Esophagus mucosa (tissue), 1 donor: ENCODE data around the gene TRPV5. TPM values are rescaled to one million over a fixed set of nuclear protein-coding genes. Genes with fewer than 3 reads are reported as not detected.
A peak's percentile ranks its signal among the peaks of the same experiment; 100 is the strongest.
"Not testable (repeated sequence)": the region's sequence is repeated elsewhere in the genome, so short reads cannot be mapped to it uniquely, and the experiment has no call there.

Source experiments
- ATAC-seq: fragments of 200-7000 bp; cut with Tn5 transposase; one replicate; pipeline ENCODE4 v1.9.1; 2020
- total RNA-seq: library from RNA; stranded (reverse); gene quantifications from one replicate; pipeline ENCODE4 v1.2.4, GENCODE V29; 2023
- donor health status: DM: yes; HTN: yes; CAD: no.

The TRPV5 gene
- total RNA-seq: not detected

DNA sequence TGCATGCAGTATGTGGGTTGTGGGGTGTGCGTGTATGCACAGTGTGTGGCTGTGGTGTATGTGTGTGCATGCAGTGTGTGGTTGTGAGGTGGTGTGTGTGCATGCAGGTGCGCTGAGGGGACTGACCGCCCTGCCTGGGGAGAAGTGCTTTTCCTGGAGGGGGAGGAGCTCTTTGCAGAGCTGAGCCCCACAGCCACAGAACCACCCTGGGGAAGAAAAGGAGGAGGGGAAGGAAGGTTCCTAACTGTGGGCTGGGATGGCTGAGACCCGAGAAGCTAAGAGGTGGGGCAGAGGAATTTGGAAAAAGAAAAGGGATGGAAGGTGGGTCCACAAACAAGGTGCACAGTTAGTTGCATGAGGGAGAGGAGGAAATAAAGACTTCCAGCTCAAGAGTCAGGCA is at the start of gene TRPV5:
Gene TRPV5, minus strand, starts transcription at position 123 of the 400 bp plus-strand sequence. CDS start 287 bp downstream, outside the sequence.
- ATAC-seq: no peak

DNA sequence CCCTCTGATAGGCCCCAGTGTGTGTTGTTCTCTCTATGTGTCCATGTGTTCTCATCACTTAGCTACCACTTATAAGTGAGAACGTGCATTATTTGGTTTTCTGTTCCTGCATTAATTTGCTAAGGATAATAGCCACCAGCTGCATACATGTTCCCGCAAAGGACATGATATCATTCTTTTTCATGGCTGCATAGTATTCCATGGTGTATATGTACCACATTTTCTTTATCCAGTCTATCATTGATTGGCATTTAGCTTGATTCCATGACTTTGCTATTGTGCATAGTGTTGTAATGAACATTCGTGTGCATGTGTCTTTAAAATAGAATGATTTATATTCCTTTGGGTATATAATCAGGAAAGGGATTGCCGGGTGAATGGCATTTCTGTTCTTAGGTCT is 44.9 kb upstream of the TRPV5 start:
- ATAC-seq: not testable (repeated sequence)

DNA sequence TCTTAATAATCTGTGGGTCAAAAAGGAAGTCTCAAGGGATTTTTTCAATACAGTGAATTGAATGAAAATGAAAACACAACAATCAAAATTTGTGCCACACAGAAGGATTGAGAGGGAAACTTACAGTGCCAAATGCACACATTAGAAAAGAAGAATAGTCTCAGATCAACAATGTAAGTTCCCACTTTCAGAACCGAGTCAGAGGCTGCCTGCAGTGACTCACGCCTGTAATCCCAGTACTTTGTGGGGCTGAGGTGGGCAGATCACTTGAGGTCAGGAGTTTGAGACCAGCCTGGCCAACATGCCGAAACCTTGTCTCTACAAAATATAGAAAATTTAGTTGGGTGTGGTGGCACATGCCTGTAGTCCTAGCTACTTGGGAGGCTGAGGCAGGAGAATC is 41.1 kb upstream of the TRPV5 start:
- no peak for ATAC-seq

DNA sequence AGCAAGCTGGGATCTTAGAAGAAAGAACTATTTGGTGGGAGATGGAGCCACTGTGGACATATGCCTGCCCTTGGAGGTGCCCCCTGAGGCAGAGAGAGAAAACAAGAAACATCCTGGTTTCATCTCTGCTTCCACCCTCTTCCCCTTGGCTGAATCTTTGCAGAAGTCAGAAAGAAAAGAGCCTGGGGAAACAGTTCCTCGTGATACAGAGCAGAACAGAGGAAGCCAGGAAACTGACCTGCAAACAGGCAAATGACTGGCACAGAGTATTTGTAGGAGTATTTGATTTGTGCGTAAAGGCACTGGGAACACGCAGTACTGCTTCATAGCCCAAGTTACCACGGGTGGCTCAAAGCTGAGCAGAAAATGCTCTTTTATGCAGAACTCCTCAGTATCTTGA is 35.6 kb upstream of the TRPV5 start:
- ATAC-seq: no peak

DNA sequence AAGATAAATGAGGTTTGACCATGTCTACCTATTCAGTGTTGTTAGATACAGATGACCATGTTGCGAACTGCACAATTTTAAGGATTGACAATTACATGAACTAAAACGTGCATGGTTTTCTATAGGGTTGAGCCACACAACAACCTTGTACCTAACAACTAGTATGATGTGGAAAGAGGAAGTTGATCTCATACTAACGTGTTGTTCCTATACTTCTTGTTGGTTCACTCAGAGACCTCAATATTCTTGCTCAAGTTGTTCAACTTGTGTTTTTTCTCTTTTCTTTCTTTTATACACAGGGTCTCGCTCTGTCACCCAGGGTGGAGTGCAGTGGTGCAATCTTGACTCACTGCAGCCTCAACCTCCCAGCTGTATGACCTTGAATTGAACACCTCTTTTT is 34.7 kb upstream of the TRPV5 start:
- no peak for ATAC-seq

DNA sequence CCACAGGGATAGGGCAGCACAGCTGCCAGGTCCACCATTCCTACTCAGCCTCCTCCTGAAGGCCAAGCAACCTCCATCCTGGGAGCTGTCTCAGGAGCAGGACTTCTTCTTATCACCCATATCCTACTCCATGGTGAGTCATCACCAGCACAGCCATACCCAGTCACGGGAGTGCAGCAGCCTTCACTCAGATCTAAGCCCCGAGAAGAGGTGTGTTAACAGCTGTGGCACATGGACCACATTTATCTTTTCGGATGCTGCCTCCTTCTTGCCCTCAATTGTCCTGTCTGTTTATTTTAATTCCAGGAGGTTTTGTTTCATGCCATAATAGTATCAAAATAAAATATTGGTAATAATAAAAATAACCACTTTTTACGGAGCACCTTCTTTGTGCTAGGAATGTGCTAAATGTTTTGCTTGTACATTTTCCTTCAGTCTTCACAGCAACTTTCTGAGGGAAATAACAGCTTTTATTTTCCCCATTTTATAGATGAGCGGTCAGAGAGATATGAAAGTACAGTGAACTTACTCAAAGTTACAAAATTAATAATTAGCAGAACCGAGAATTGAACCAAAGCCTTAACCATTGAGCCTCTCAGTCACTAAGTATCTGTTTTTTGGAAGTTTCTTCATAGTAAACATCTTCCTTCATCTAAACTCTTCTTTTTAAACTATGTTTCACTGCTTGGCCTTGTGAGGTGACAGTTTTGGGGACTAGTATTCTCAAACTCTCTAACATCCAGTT is 31.1 kb upstream of the TRPV5 start:
- no peak for ATAC-seq

DNA sequence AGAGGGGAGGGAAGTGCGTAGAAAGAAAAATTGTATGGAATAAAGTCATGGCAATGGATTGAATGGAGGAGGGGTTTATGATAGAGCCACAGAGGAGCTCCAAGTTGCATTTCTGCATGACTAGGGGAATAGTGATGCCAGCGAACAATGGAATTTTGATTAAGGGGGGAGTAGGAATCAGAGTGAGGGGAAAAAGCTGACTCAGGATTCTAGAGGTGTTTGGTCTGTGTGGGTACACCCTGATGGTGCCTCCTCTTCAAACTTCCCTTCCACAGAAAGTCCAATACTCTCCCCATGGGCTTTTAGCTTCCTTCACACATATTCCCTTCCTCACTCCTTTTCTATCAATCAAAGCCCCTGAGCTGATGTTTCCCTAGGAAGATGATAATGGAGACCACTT is 30.4 kb upstream of the TRPV5 start:
- no peak for ATAC-seq

DNA sequence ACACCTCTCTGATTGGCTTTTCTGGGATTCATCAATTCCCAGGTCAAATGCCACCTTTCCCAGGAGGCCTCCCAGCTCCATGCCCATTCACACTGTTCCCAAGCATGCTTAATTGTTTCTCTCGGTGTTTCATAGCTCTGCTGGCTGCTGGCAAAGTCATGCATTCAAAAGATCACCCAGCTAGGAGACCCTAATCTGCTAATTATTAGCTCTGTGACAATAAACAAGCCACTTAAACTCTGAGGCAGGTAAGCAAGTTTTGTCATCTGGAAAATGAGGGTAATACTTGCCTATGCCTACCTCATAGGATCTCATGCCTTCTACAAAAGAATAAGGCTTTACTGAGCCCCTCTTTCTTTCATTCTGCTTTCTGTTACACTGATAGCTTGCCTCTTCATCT is 29.4 kb upstream of the TRPV5 start:
- no peak for ATAC-seq

DNA sequence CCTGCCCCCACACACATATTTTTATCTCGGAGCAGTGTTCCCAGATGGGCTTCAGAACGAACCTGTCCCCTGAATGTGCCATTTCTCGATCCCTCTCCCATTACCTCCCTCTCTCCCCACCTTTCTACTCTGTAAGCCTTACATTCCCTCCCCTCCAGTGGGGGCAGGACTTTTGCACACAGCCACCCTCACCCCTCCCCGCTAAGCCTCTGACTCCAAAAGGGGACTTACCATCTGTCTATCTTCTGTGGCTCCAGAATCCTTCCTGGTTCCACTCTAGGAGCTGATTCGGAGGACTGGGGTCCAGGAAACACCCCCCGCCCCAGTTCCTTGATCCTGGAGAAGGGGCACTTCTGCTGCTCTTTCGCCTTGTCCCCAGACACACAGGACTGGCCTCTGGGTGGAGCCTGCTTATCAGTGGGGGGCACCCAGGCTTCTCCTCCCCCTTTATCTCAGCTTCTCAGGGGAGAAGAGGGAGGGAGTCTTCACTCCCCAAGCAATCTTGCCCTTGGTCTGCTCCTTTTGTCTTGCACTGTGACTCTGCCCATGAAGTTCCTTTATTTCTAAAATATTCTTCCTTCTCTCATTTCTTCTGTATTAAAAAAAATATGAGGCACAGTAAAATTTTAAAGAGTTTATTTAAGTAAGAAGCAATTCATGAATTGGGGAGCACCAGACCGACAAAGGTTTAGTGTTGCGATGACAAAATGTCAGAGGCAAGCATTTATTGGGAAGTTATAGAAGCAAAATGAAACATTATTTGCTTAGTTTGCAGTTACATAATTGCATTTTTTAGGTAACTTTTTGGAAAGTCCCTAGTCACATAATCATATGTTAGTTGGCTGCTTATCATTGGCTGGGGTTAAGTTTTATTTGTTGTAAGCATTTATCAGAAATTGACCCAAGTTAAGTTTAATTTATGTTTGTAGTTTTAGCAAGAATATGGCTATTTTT is 28.7 kb upstream of the TRPV5 start, which contains the start of gene KEL:
Gene KEL, minus strand, starts transcription at position 391 of the 954 bp plus-strand sequence. Its CDS starts 157 bp downstream, at position 234.
- ATAC-seq: no peak

DNA sequence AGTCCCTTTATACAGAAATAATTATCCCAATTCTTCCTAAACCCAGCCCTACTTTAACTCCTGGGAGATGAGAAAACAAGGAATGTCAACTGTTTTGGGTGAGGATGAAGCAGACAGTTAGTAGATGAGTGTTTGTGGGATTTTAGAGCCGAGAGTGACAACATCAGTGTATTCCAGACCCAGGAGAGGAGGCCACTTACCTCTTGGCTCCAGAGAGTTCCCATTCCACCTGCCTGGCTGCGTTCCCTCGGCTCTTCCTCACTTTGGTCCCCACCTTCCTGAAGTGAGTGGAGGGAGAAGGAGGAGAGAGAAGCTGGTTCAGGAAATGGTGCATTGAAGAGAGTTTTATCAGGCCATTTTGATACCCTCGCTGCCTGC is 28.0 kb upstream of the TRPV5 start:
- ATAC-seq: no peak

DNA sequence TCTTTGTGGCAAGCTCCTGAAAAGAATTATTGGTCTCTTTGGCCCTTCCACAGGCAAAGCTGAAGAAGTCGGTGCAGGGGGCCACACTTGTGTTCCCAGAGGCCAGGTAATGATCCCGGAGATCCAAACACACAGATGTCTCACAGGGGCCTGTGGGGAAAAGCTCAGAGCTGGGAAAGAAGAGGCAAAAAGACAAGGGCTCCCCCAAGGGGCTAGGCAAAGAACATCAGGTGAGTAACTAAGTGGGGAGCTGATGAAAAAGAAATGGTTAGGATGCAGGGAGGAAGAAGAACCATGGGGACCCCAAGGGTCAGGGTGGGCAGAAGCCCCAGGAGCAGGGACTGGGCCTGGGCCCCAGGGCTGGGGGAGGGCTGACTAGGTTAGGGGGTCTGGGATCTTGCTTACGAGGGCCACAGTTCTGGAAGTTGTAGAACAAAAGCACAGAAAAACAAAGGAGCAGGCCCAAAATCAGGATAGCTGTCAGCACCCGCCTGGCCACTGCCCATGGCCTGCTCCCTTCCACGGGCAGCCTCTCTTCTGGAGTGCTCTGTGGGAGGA is 27.5 kb upstream of the TRPV5 start:
- peak; percentile 29 for ATAC-seq

DNA sequence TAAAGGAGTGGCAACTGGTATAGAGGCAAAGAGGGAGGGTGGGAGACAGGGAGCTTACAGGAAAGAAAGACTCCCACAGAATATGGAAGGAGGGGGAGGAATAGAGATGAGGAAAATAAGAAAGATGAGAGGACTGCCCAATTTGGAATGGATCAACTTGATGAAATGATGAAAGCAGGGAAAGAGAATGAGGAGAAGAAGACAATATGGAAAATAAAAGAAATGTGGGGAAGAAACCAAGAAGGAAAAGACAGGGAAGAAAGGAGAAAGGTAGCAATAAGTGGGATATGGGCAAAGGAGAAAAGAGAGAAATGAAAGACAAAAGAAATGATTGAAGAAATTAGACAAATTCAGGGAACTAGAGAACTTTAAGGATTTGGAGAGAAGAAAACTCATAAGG is 25.7 kb upstream of the TRPV5 start:
- ATAC-seq: no peak

DNA sequence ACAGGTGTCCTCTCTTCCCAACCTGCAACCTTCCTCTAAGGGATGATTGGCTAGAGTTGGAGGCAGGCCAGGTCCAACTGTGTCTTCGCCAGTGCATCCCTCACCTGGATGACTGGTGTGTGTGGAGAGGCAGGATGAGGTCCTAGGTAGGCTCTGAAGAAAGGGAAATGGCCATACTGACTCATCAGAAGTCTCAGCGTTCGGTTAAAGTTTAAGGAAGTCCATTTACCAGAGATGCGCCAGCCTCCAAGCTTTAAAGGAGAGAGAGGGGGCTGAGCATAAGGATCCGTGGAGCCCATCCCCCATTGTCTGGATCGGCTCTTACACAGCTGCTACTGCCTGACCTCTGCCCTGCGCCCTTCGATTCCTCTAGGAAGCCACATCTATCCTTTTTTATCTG is 24.2 kb upstream of the TRPV5 start:
- ATAC-seq: no peak

DNA sequence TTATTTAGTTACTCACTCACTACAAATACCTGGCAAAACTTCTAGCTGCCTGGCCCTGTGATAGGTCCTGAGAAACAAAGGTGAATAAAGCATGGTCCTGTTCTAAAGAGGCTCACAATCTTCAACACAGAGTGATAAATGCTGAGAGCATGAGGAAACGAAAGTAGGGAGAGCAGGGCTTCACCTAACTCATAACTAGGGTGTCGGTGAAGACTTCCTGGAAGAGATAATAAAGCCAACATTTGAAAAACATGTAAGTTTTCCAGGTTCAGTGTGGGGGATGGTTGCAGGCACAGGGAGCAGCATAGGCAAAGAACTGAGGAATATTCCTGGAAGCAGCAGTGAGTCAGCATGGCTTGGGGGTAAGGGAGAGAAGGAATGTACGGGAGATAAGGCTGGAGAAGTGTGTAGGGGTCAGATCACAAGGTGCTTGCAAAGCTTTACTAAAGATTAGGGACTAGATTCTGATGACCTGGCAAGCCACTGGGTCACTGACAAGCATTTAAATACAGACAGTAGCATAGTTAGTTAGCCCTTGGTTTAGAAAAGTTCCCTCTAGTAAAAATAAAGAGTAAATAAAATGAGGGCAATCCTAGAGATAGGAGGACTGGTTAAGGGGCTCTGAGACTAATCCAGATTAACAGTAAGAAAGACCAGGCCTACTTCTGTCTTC is 23.5 kb upstream of the TRPV5 start:
- ATAC-seq: peak; percentile 69

DNA sequence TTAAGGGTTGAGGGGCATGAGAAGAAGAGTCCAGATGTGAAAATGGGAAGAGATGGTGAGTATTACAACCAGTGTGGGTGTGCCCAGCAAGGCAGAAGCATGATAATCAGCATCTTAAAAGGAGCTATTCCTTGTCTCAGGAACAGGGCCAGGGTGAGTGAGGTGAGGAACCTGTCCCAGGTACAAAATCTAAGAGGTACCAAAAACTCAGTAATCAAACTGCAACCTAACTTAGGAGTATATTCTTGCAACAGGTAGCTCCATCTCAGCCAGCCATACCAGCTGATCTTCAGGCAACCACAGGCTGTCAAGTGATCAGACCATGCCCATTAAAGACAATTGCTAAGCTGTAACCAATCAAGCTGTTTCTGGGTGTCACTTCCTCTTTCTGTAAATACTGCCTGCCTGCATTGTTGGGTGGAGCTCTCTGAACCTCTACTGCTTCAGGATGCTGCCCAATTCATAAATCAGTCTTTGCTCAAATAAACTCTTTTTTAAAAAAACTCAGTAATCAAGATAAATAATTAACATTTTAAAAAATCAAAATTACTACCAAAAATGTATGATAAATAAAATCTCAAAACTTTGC is 21.2 kb upstream of the TRPV5 start:
- ATAC-seq: no peak

DNA sequence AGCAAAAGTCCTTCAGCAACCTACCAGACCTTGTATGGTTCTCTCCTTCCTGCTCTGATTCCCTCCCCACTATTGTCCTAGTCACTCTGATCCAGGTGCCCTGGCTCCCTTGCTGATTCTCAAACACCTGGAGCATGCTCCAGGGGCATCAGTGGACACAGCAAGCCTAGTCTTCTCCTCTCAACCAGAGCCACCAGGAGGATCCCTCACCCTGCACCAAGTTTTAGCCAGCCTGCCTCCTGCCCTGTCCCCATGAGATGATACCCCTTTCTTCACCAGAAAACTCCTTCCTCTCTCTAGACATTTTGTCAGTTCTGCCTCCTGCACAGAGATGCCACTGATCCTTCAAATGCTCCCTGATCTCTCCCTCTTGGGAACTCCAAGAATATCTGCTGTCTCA is 16.7 kb upstream of the TRPV5 start:
- no peak for ATAC-seq

DNA sequence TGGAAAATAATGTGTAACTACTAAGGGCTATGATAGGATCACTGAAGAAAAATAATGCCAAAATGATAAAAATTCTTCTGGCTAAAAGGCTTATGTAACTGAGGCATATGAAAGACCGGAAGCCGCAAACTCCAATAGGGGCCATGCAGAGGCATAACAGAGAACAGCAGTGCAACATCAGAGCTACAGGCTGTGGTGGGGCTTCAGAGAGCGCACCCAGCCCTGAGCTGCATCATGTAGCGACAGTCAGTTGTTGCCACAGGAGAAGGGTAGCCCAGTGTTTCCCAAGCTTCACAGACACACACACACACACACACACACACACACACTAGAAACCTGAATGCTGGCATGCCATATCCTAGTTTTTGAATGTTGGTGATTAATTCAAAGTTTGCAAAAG is 15.1 kb upstream of the TRPV5 start:
- ATAC-seq: no peak

DNA sequence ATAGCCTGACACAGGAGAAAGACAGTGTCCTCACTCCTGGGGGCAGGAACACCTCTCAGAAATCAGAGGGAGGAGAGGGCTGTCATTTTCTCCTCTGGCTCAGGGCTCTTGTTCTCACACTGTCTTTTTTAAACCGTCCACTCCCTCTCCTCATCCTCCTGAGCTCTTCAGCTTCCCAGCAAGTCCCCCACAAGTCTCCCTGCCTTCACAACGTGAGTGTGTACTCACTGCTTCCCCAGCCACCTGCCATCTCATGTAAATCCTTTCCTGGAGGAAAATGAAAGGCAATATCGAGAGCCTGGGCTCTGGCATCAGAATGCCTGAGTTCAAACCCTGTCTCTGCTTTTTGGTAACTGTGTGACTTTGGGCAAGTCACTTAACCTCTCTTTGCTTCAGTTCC is 11.5 kb upstream of the TRPV5 start:
- ATAC-seq: no peak

DNA sequence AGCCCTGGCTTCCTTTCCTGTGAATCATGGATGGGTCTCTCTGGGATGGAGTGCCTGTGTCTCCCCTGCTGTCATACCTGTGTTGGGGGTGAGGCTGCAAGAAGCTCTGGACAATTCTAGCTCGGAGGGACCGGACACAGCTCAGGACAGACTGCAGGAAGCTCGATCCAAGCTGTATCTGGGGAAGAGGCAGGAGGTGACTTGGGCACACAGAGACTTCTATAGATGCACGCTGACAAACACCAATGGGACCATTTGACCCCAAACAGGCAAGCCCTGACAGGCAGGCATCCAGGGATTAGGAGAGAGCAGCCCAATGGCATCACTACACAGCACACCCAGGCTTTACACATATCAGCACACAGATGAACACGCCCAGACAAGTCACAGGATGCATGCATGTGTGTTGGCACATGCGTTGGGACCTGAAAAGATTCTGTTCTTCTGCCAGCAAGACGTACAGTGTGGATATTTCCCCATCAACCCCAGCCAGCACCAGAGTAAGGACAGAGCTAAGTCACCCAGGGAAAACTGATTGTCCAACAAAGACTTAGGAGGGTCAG is 10.2 kb upstream of the TRPV5 start:
- ATAC-seq: peak; percentile 98

DNA sequence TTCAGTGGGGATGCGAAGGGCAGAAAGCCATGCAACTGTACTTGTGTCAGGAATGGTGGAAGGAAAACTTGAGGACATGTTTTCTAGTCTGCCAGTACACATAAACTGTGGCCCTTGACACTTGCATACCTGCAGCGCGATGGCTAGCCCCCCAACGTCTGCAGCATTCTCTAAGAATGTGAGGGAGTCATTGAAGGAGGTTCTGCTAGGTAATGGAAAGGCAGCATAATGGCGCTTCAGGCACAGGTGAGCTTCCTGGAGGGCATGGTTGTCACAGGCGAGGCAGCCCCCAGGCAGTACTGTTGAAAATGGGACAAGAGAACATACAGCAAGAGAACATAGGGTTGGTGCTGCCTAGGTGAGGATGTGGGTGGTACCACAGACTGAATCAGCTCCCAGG is 9.2 kb upstream of the TRPV5 start:
- ATAC-seq: peak; percentile 12

DNA sequence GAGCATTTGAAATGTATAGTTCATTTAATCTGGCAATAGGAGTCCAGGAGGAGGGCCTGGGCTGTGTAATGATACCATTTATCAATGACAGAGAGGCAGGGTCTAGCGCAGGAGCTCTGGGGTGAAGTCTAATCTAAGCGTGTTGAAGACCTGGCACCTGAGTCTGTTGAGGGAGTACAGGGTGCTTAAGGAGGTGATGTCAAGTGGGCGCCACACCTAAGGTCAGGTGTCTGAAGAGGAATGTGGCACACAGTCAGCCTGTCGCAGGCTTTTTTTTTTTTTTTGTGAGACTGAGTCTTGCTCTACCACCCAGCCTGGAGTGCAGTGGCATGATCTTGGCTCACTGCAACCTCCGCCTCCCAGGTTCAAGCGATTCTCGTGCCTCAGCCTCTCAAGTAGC is 8.0 kb upstream of the TRPV5 start:
- ATAC-seq: no peak

DNA sequence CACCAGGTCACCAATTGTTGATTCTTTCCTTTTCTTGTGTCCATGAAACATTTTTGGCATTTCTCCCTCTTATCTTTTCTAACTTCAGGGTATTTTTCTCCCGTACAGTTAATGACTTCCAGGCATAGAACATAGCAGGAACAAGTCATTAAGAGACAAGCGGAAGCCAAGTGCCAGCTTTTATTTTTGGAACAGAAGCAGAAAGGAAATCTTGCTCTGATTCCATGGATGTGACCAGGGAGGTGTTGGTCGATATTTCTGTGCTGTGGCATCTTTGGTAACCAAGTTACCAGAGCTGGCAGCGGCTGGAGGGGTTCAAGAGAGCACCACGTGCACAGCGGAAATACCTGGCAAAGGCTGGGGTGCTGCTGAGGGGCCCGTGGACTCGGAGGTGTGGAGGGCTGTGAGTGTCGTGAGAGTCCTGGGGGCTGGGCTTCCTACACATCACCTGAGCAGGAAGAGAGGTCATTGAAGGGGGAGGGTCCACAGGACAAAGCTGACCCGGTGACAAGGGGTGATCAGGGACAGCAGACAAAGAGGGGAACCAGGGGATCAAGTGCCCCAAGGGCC is 7.5 kb upstream of the TRPV5 start:
- ATAC-seq: no peak
